Osteocyte (in vitro differentiated cells): ENCODE results near the gene AK5. TPM values are rescaled to one million over a fixed set of nuclear protein-coding genes. Genes with fewer than 3 reads are reported as not detected.

Experiments
- DNase-seq: peaks from one replicate; pipeline ENCODE4 v3.0.0; 2021; ENCODE audit warnings: mixed read lengths; ENCODE audit not compliant: unreplicated experiment; ENCODE audit errors: extremely low spot score
- H3K27ac Mint-ChIP-seq: one replicate; pipeline ENCODE4 v1.8.0; 2021; ENCODE audit warnings: mild to moderate bottlenecking, mixed read lengths; ENCODE audit not compliant: unreplicated experiment
- H3K27me3 Mint-ChIP-seq: one replicate; pipeline ENCODE4 v1.8.0; 2021; ENCODE audit warnings: mixed read lengths; ENCODE audit not compliant: unreplicated experiment
- H3K36me3 Mint-ChIP-seq: one replicate; pipeline ENCODE4 v1.8.0; 2021; ENCODE audit warnings: mixed read lengths; ENCODE audit not compliant: unreplicated experiment
- H3K4me1 Mint-ChIP-seq: one replicate; pipeline ENCODE4 v1.8.0; 2021; ENCODE audit warnings: mixed read lengths; ENCODE audit not compliant: unreplicated experiment
- H3K4me3 Mint-ChIP-seq: one replicate; pipeline ENCODE4 v1.8.0; 2021; ENCODE audit warnings: mild to moderate bottlenecking, moderate library complexity, mixed read lengths; ENCODE audit not compliant: unreplicated experiment
- H3K9me3 Mint-ChIP-seq: one replicate; pipeline ENCODE4 v1.8.0; 2021; ENCODE audit warnings: mixed read lengths; ENCODE audit not compliant: unreplicated experiment
- total RNA-seq: library from RNA; stranded (reverse); gene quantifications from 2 replicates; pipeline ENCODE4 v1.2.1, GENCODE V29; 2021
- TF ChIP-seq, protein P1 (sequence below): fragments of 200-600 bp; sonication (generic); IDR thresholded peaks from 2 replicates; pipeline ENCODE4 v1.5.0; 2021; ENCODE audit warnings: antibody characterized with exemption, mild to moderate bottlenecking, moderate library complexity

The AK5 gene
- total RNA-seq, 1 donor from 2014 or later = 38.1 TPM

DNA sequence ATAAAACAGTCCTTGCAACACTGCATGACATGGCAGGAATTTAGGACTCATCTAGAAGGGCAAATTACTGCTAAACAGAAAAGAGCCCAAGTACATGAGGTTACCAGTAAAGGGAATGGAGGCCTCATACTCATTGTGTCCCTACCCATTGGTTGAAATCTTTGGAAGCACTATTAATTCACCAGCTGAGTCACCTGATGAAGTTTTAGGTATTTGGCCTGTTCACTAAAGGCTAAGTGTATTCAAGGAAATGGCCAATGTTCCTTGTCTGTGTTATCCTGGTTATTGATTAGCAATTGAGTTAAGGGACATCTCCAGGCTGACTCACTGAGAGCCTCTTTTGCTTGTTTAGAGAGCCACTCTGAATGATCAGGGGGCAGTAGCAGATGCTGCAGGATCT, 212.2 kb downstream of the AK5 start:
- Mint-ChIP-seq H3K36me3 (peaks cover 13% of the 10 kb centered on the region), H3K27me3 (no peaks in the 10 kb centered on the region), H3K4me3 (no peak overlapping the region), H3K9me3 (peaks cover 3% of the 10 kb centered on the region), H3K27ac (no peak overlapping the region), H3K4me1 (peaks cover 16% of the 10 kb centered on the region)
- no peak for DNase-seq
- TF ChIP-seq, protein P1, sequence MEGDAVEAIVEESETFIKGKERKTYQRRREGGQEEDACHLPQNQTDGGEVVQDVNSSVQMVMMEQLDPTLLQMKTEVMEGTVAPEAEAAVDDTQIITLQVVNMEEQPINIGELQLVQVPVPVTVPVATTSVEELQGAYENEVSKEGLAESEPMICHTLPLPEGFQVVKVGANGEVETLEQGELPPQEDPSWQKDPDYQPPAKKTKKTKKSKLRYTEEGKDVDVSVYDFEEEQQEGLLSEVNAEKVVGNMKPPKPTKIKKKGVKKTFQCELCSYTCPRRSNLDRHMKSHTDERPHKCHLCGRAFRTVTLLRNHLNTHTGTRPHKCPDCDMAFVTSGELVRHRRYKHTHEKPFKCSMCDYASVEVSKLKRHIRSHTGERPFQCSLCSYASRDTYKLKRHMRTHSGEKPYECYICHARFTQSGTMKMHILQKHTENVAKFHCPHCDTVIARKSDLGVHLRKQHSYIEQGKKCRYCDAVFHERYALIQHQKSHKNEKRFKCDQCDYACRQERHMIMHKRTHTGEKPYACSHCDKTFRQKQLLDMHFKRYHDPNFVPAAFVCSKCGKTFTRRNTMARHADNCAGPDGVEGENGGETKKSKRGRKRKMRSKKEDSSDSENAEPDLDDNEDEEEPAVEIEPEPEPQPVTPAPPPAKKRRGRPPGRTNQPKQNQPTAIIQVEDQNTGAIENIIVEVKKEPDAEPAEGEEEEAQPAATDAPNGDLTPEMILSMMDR = no peak

DNA sequence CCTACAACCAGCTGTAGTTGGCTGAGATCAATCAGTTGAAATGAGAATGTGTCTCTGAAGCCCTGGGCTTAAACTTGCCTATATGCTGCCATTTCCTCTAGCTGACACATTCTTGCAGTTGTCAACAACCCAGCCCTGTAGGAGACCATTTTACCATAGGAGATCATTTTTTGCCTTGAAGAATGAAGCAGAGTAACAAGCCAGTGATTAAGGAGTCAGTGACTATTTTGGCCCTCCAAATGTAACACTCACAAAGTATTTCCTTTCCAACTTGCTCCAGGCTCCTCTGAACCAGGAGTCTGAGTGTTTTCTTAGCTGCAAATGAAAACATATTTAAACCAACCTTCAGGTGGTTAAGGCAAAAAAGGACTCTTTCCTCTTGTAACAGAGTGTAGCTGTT, 217.1 kb downstream of the AK5 start:
- DNase-seq = no peak
- Mint-ChIP-seq H3K4me1 (peaks cover 19% of the 10 kb centered on the region), H3K27ac (peak overlapping the region; percentile 75), H3K9me3 (peaks cover 3% of the 10 kb centered on the region), H3K36me3 (peaks cover 9% of the 10 kb centered on the region), H3K27me3 (no peaks in the 10 kb centered on the region), H3K4me3 (no peak overlapping the region)
- TF ChIP-seq, protein P1 = no peak

DNA sequence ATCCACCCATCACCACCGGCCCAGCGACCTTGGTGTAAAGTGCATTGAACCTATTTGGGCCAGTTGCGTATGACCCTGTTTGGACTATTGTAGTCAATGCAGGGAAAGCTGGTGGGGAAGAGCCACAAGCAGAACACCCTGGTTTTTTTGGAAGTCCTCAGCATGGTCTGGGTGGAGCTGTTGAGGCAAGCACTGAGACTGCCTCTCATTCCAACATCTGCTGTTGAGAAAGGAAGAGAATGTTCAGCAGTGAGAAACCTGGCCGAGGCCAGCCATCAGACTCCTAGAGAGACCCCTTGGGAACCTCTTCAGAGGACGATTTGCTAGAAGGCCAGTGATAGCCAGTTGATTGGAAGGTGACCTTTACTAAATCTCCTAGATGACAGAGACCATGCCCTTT, 217.6 kb downstream of the AK5 start:
- Mint-ChIP-seq H3K27ac (peak overlapping the region; percentile 75), H3K9me3 (peaks cover 3% of the 10 kb centered on the region), H3K4me1 (peaks cover 19% of the 10 kb centered on the region), H3K36me3 (peaks cover 7% of the 10 kb centered on the region), H3K27me3 (no peaks in the 10 kb centered on the region), H3K4me3 (no peak overlapping the region)
- no peak for DNase-seq
- TF ChIP-seq, protein P1 = no peak

DNA sequence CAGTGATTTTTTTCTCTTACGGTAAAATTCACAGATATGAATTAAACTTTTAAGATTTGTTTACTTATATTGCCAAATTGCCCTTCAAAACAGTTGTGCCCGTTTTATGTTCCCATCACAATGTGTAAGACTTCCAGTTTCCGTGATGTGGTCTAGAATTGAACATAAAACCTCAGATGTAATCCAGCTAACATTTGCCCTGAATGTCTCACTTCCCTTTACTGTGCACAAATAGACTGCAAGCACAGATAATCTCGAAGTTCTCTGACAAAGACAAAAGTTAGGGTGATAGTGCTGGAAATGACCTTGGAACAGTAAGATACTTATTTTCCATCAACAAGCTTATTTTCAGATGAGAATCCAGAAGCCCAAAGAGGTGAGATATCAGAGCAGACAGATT, 223.2 kb downstream of the AK5 start:
- Mint-ChIP-seq H3K4me3 (no peak overlapping the region), H3K27ac (no peak overlapping the region), H3K36me3 (no peaks in the 10 kb centered on the region), H3K4me1 (peaks cover 6% of the 10 kb centered on the region), H3K27me3 (no peaks in the 10 kb centered on the region), H3K9me3 (no peaks in the 10 kb centered on the region)
- TF ChIP-seq, protein P1 = no peak
- no peak for DNase-seq

DNA sequence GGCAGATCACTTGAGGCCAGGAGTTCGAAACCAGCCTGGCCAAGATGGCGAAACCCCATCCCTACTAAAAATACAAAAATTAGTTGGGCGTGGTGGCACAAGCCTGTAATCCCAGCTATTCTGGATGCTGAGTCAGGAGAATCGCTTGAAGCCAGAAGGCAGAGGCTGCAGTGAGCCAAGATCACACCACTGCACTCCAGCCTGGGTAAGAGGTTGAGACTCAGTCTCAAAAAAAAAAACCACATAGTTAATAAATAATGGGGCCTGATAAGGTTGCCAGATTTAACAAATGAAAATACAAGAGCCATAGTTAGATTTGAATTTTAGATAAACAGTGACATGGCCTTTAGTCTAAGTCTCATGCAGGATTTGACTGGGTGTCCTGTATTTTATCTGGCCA, 225.0 kb downstream of the AK5 start:
- H3K27me3 Mint-ChIP-seq = no peaks in the 10 kb centered on the region
- TF ChIP-seq, protein P1 = no peak

More for the DNA sequence above, 225.0 kb downstream of the AK5 start:
- no peak for DNase-seq
- H3K4me1 Mint-ChIP-seq = peaks cover 6% of the 10 kb centered on the region
- H3K36me3 Mint-ChIP-seq = no peaks in the 10 kb centered on the region
- no peak overlapping the region for H3K27ac Mint-ChIP-seq
- H3K9me3 Mint-ChIP-seq = no peaks in the 10 kb centered on the region
- no peak overlapping the region for H3K4me3 Mint-ChIP-seq
